Gastrocnemius medialis (tissue), 4 donors: ENCODE measurements around the gene VRK2.

Experiments
- POLR2A ChIP-seq, 2 donors: fragments of 450-650 bp; IDR thresholded peaks; one replicate each; pipeline ENCODE4 v1.6.1; 2017; ENCODE audit warnings: antibody characterized with exemption in 2 of 2, mild to moderate bottlenecking in 2 of 2, moderate library complexity in 2 of 2
- TF ChIP-seq, protein P1 (sequence below), 5 experiments: fragments of 450-650 bp in 3 of 5; fragments of 200-600 bp in 2 of 5; sonication (generic) in 2 of 5; IDR thresholded peaks in 4 of 5; conservative IDR thresholded peaks in 1 of 5; 1 replicate in 4 of 5; 2 replicates in 1 of 5; pipeline ENCODE4 v1.5.1; 2016 to 2019; ENCODE audit warnings: antibody characterized with exemption in 5 of 5, mild to moderate bottlenecking in 3 of 5, moderate library complexity in 3 of 5

DNA sequence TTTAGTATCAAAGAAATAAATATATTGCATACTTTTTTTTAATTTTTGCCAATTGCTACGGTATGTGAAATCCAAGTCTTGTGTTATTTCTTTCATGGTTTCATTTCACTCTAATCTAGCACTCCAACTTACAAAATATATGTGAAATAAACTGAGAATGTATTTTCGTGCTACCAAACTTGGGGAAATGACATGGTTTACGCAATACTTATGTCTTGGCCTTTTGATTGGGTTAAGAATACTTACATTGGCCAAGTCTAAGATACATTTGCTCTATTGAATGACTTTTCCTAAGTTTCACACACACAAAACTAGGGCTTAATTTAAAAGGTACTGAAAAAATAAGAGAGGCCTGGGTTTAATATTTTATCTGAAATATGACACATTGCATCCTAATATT is 80.5 kb downstream of the VRK2 start:
- TF ChIP-seq, protein P1, sequence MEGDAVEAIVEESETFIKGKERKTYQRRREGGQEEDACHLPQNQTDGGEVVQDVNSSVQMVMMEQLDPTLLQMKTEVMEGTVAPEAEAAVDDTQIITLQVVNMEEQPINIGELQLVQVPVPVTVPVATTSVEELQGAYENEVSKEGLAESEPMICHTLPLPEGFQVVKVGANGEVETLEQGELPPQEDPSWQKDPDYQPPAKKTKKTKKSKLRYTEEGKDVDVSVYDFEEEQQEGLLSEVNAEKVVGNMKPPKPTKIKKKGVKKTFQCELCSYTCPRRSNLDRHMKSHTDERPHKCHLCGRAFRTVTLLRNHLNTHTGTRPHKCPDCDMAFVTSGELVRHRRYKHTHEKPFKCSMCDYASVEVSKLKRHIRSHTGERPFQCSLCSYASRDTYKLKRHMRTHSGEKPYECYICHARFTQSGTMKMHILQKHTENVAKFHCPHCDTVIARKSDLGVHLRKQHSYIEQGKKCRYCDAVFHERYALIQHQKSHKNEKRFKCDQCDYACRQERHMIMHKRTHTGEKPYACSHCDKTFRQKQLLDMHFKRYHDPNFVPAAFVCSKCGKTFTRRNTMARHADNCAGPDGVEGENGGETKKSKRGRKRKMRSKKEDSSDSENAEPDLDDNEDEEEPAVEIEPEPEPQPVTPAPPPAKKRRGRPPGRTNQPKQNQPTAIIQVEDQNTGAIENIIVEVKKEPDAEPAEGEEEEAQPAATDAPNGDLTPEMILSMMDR (IDR thresholded peaks at IDR 0.05 in 4 of 5, conservative IDR thresholded peaks at IDR 0.05 in 1 of 5): no peak
- no peak for TF ChIP-seq POLR2A (IDR thresholded peaks at IDR 0.05)
